CD4-positive, alpha-beta T cell treated with Interleukin-15 for 1 hour (primary cell): ENCODE results near the gene KRTAP5-1.

Experiments used
- DNase-seq: peaks from one replicate; pipeline ENCODE4 v3.0.0-alpha.2; 2020

KRTAP5-1 gene

DNA sequence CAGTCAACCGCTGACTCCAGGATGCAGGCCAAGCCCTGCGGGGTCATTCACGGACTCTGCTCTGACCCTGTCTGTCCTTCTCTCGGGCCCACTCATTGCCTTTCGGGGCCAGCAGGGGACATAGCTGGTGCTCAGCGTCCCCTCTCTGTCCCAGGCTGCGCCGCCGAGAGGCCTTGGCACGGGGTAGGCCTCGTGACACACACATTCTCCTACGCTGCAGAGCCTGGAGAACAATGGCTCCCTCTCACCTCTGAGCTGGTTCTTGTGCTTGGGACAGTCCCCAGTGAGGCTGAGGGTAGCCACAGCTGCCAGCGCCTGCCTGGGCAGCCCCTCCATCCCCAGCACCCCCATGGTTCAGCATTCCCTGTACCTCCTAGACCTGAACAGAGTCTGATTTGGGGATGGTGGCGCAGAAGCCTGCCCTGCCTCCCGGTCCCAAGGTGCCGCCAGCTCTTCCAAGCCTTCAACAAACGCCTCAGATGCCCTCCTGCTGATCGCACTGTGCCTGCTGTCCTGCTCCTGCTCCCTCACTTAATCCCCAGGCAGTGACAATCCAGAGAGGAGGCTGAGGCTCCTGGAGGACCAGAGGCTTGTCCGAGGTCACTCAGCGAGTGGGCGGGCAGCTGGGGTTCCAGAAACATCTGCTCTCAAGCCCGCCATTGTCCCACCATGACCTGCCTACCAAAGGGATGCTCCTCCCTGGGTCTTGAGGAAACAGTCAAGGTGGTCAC, 43.4 kb downstream of the KRTAP5-1 start:
- no peak for DNase-seq

DNA sequence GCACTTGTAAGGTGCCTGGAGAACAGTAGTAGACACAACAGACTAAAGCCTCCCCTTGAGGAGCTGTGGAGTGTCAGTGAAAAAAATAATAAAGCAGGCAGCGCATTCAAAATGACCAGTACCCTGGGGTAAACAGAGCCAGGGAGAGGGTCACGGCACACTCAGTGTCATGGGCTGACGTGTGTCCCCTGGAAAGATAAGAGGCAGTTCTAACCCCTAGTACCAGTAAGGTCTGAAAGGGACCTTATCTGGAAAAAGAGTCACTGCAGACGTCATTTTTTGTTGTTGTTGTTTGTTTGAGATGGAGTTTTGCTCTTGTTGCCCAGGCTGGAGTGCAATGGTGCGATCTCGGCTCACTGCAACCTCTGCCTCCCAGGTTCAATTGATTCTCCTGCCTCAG, 45.0 kb downstream of the KRTAP5-1 start:
- DNase-seq = no peak

DNA sequence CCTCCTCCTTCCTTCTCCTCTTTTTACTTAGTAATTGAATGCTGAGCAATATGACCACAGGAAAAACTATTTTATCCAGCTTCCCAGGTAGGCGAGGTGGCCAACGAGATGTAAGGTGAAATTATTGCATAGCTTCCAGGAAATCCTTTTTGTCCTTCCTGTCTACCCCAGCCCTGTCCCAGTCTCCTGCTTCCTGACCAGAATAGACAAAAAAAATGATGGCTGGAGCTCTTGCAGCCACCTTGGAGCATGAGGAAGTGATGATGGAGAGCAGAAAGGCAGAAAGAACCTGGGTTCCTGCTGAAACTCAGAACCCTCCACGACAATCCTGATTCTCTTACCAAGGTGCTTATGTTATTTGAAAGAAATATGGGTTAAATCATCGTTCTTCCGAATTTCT, 46.9 kb downstream of the KRTAP5-1 start:
- no peak for DNase-seq

DNA sequence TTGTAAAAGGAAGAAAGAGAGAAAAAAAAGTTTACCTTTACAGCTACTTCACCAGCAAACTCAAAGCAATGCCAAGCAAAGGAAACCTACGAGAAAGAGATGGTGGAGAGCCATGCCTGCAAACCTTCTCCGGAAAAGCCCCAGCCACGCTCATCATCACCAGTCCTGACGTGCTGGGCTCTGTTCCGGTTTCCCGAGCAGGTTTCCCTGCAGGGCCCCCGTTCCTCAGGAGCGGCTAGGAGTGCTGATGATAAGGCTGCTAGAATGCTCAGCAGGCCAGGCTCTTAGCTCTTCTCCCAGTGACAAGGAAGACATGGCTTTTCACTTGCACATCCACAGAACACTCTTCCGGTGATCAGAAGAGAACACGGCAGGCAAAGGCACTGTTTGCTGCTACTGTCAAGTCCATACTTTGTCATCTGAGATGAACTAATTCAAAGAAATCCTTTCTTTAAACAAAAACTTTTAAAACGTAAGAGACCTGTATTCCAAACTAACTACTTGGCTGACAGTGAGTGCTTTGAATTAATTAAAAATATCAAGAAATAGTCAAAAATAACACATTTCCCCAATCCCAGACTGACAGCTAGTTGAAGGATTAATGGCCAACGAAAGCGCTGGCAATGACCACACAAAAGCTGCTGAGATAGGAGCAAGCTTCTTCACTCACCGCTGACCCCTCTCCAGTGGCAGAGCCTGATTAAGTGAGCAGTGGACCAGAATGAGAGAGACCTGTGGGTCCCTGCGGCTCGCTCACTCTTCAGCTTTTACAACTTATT, 48.8 kb downstream of the KRTAP5-1 start:
- DNase-seq = no peak

DNA sequence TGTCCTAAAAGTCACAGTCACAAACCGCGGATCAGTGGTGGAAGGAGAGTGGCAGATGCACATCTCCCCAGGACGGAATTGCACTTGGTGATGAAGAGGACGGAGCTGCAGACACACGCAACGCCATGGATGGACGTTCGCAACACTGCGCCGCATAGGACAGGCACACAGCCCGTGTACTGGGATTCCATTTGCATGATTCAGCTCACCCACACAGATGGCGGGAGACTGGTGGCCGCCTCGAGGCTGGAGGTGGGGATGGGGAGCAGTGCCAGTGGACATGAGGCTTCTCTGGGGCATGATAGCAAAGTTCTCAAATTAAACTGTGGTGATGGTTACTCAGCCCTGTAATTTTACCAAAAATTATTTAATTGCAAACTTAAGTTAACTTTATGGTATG, 50.4 kb downstream of the KRTAP5-1 start:
- DNase-seq = no peak
